ENCODE data around the gene AXDND1. TPM values are rescaled to one million over a fixed set of nuclear protein-coding genes. Genes with fewer than 3 reads are reported as not detected.
"Not testable (repeated sequence)": the region's sequence is repeated elsewhere in the genome, so short reads cannot be mapped to it uniquely, and the experiment has no call there.

Gene AXDND1
- total and polyA plus RNA-seq, 5 experiments from 2014 or later, result 0.65 TPM; not detected in 4

- no peak for DNase-seq
- no peak overlapping the region for H3K4me3 Mint-ChIP-seq
- ATAC-seq, result no peak
- H3K9me3 Mint-ChIP-seq, result peaks cover 0 to 16% (median 3%) of the 10 kb centered on the region in 9 donors
- no peaks in the 10 kb centered on the region for H3K36me3 Mint-ChIP-seq
- no peaks in the 10 kb centered on the region for H3K4me1 Mint-ChIP-seq
- POLR2A ChIA-PET, result no interaction called here
- no peak overlapping the region for H3K27ac Mint-ChIP-seq
- H3K27me3 Mint-ChIP-seq, result peaks cover 0 to 10% (median 5%) of the 10 kb centered on the region in 5 donors
Measured at GRCh38 chr1:179510038-179510437, 144.3 kb downstream of the AXDND1 start.

- peaks cover 6 to 30% (median 9%) of the 10 kb centered on the region in 5 donors for H3K27me3 Mint-ChIP-seq
- no peak for ATAC-seq
- H3K27ac Mint-ChIP-seq, result no peak overlapping the region
- H3K9me3 Mint-ChIP-seq, result peaks cover 0 to 27% (median 8%) of the 10 kb centered on the region in 9 donors
- no peak overlapping the region for H3K4me3 Mint-ChIP-seq
- POLR2A ChIA-PET, result no interaction called here
- no peaks in the 10 kb centered on the region for H3K36me3 Mint-ChIP-seq
- H3K4me1 Mint-ChIP-seq, result no peaks in the 10 kb centered on the region
- DNase-seq, result no peak
Measured at GRCh38 chr1:179516976-179517705, 151.4 kb downstream of the AXDND1 start.

- H3K36me3 Mint-ChIP-seq, DNase-seq, H3K27ac Mint-ChIP-seq, POLR2A ChIA-PET, ATAC-seq, H3K4me3 Mint-ChIP-seq, H3K4me1 Mint-ChIP-seq: not testable (repeated sequence)
- H3K9me3 Mint-ChIP-seq, result peaks cover 0 to 23% (median 5%) of the 10 kb centered on the region in 9 donors
- peaks cover 7 to 31% (median 10%) of the 10 kb centered on the region in 5 donors for H3K27me3 Mint-ChIP-seq
Measured at GRCh38 chr1:179518544-179518943, 152.8 kb downstream of the AXDND1 start.

GRCh38 chr1:179529482-179530195 is 163.9 kb downstream of the AXDND1 start:
- ATAC-seq, result no peak
- Mint-ChIP-seq H3K4me1 (no peaks in the 10 kb centered on the region), H3K4me3 (no peak overlapping the region), H3K9me3 (peaks cover 0 to 7% (median 1%) of the 10 kb centered on the region in 9 donors), H3K27ac (no peak overlapping the region), H3K36me3 (no peaks in the 10 kb centered on the region), H3K27me3 (peaks cover 7 to 19% (median 11%) of the 10 kb centered on the region in 5 donors)
- POLR2A ChIA-PET, result no interaction called here
- no peak for DNase-seq

- POLR2A ChIA-PET, result no interaction called here
- no peak for ATAC-seq
- no peak overlapping the region for H3K27ac Mint-ChIP-seq
Measured at GRCh38 chr1:179530352-179530751, 164.6 kb downstream of the AXDND1 start.

GRCh38 chr1:179541774-179542173 is 176.0 kb downstream of the AXDND1 start:
- DNase-seq (no peak), ATAC-seq (no peak)
- H3K27me3 Mint-ChIP-seq, result peaks cover 0 to 16% (median 6%) of the 10 kb centered on the region in 5 donors
- peaks cover 0 to 8% (median 0%) of the 10 kb centered on the region in 3 donors for H3K36me3 Mint-ChIP-seq
- H3K4me3 Mint-ChIP-seq, result no peak overlapping the region
- H3K9me3 Mint-ChIP-seq, result peaks cover 0 to 26% (median 10%) of the 10 kb centered on the region in 9 donors
- no peaks in the 10 kb centered on the region for H3K4me1 Mint-ChIP-seq
- POLR2A ChIA-PET, result no interaction called here
- no peak overlapping the region for H3K27ac Mint-ChIP-seq

More at GRCh38 chr1:179530352-179530751, 164.6 kb downstream of the AXDND1 start:
- Mint-ChIP-seq H3K4me3 (no peak overlapping the region), H3K27me3 (peaks cover 0 to 15% (median 7%) of the 10 kb centered on the region in 5 donors), H3K36me3 (no peaks in the 10 kb centered on the region), H3K9me3 (peaks cover 0 to 7% (median 1%) of the 10 kb centered on the region in 9 donors), H3K4me1 (no peaks in the 10 kb centered on the region)
- no peak for DNase-seq

- ATAC-seq (no peak), DNase-seq (no peak)
- no peaks in the 10 kb centered on the region for H3K36me3 Mint-ChIP-seq
- POLR2A ChIA-PET, result no interaction called here
- H3K9me3 Mint-ChIP-seq, result no peaks in the 10 kb centered on the region
- no peaks in the 10 kb centered on the region for H3K4me1 Mint-ChIP-seq
- H3K27me3 Mint-ChIP-seq, result peaks cover 0 to 10% (median 6%) of the 10 kb centered on the region in 5 donors
- H3K4me3 Mint-ChIP-seq, result no peak overlapping the region
- no peak overlapping the region for H3K27ac Mint-ChIP-seq
Measured at GRCh38 chr1:179545321-179545720, 179.6 kb downstream of the AXDND1 start.

GRCh38 chr1:179547021-179547535 is 181.3 kb downstream of the AXDND1 start:
- H3K36me3 Mint-ChIP-seq, result no peaks in the 10 kb centered on the region
- H3K4me3 Mint-ChIP-seq, result no peak overlapping the region
- DNase-seq, result no peak
- ATAC-seq, result no peak
- peaks cover 0 to 11% (median 6%) of the 10 kb centered on the region in 5 donors for H3K27me3 Mint-ChIP-seq
- H3K4me1 Mint-ChIP-seq, result no peaks in the 10 kb centered on the region
- H3K9me3 Mint-ChIP-seq, result no peaks in the 10 kb centered on the region
- POLR2A ChIA-PET, result no interaction called here
- H3K27ac Mint-ChIP-seq, result no peak overlapping the region

GRCh38 chr1:179548666-179549367 is 183.0 kb downstream of the AXDND1 start:
- H3K27me3 Mint-ChIP-seq, result peaks cover 0 to 6% (median 0%) of the 10 kb centered on the region in 5 donors

GRCh38 chr1:179549368-179549700 is 183.6 kb downstream of the AXDND1 start:
- ATAC-seq (no peak), DNase-seq (no peak)
- Mint-ChIP-seq H3K4me3 (no peak overlapping the region), H3K27ac (no peak overlapping the region), H3K9me3 (no peaks in the 10 kb centered on the region), H3K27me3 (peaks cover 0 to 6% (median 0%) of the 10 kb centered on the region in 5 donors), H3K36me3 (no peaks in the 10 kb centered on the region), H3K4me1 (no peaks in the 10 kb centered on the region)
- POLR2A ChIA-PET, result no interaction called here

More at GRCh38 chr1:179548666-179549367, 183.0 kb downstream of the AXDND1 start:
- H3K4me3 Mint-ChIP-seq, result no peak overlapping the region
- DNase-seq (no peak), ATAC-seq (no peak)
- POLR2A ChIA-PET, result no interaction called here
- H3K27ac Mint-ChIP-seq, result no peak overlapping the region
- H3K36me3 Mint-ChIP-seq, result no peaks in the 10 kb centered on the region
- H3K9me3 Mint-ChIP-seq, result no peaks in the 10 kb centered on the region
- H3K4me1 Mint-ChIP-seq, result no peaks in the 10 kb centered on the region

- Mint-ChIP-seq H3K27me3 (peaks cover 0 to 11% (median 2%) of the 10 kb centered on the region in 5 donors), H3K4me1 (no peaks in the 10 kb centered on the region), H3K9me3 (no peaks in the 10 kb centered on the region), H3K4me3 (no peak overlapping the region), H3K36me3 (no peaks in the 10 kb centered on the region), H3K27ac (no peak overlapping the region)
- ATAC-seq (no peak), DNase-seq (no peak)
- POLR2A ChIA-PET, result no interaction called here
Measured at GRCh38 chr1:179550746-179551682, 185.2 kb downstream of the AXDND1 start.

GRCh38 chr1:179554427-179554826 is 188.7 kb downstream of the AXDND1 start:
- Mint-ChIP-seq H3K4me1 (no peaks in the 10 kb centered on the region), H3K4me3 (no peak overlapping the region), H3K27me3 (peaks cover 0 to 15% (median 5%) of the 10 kb centered on the region in 5 donors), H3K27ac (no peak overlapping the region), H3K9me3 (peaks cover 0 to 3% (median 0%) of the 10 kb centered on the region in 9 donors), H3K36me3 (no peaks in the 10 kb centered on the region)
- DNase-seq, result no peak
- no peak for ATAC-seq
- POLR2A ChIA-PET, result no interaction called here

All from naive thymus-derived CD8-positive, alpha-beta T cell (primary cell).